ENCODE results near the gene MORN5.

MORN5 gene

DNA sequence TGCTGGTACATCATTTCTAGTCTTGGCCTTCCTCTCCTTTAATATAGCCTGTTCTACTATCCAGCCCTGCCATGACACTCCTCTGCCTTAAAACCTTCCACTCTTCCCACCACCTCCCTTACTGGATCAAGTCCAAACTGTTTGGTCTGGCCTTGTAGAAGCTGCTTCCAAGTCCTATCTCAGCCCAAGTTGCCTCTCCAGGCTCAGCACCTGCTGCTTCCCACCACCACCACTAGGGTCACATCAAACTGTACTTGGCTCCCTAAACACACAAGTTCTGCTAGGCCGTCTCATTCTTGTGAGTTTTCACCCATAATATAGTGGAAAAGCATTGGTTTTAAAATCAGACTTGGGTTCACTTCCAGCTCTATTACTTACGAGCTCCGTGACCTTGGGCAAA is 1.5 kb upstream of the MORN5 start:
- Histone ChIP-seq H3K9ac (ENCODE audit: low read depth, low read length) (no peak overlapping the region), H3K27me3 (ENCODE audit: control insufficient read depth, insufficient read depth, low read length) (no peaks in the 10 kb centered on the region), H3K36me3 (ENCODE audit: control insufficient read depth, insufficient read depth, low read length) (no peaks in the 10 kb centered on the region), H3K4me1 (ENCODE audit: control insufficient read depth, insufficient read depth, low read length) (no peaks in the 10 kb centered on the region), H3K4me3 (ENCODE audit: low read depth, low read length) (no peak overlapping the region), H3K9me3 (ENCODE audit: control insufficient read depth, insufficient read depth, low read length) (no peaks in the 10 kb centered on the region)

DNA sequence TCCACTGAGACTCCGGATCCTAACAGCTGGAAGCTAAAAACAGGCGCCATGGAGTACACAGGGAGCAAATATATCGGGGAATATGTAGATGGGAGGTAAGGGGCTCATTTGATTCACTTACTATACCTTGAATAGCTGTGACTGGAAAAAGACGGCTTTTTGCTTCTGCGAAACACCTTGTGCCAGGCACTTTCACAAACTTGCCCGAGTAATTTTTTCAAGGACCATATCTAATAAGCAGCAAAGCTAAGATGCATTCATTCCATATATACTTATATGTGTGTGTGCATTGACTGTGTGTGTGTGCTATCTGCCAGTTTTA is 178 bp downstream of the MORN5 start:
- Histone ChIP-seq H3K9me3 (ENCODE audit: control insufficient read depth, insufficient read depth, low read length) (no peaks in the 10 kb centered on the region), H3K27me3 (ENCODE audit: control insufficient read depth, insufficient read depth, low read length) (peaks cover 3% of the 10 kb centered on the region), H3K36me3 (ENCODE audit: control insufficient read depth, insufficient read depth, low read length) (no peaks in the 10 kb centered on the region), H3K9ac (ENCODE audit: low read depth, low read length) (no peak overlapping the region), H3K4me3 (ENCODE audit: low read depth, low read length) (peak overlapping the region; percentile 88), H3K4me1 (ENCODE audit: control insufficient read depth, insufficient read depth, low read length) (no peaks in the 10 kb centered on the region)

DNA sequence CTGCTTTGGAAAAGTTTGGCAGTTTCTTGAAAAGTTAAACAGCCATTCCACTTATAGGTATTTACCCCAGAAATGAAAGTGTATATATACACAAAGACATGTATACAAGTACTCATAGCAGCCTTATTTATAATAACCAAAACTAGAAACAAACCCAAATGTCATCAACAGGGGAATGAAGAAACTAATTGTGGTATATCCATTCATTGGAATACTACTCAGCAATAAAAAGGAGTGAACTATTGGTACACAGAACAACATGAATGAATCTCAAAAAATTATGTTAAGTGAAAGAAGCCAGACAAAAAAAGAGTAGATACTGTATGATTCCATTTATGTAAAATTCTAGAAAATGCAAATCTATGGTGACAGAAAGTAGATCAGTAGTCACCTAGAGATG is 2.7 kb downstream of the MORN5 start:
- H3K36me3 ChIP-seq (ENCODE audit: control insufficient read depth, insufficient read depth, low read length) = no peaks in the 10 kb centered on the region
- H3K9ac ChIP-seq (ENCODE audit: low read depth, low read length) = no peak overlapping the region
- no peak overlapping the region for H3K4me3 ChIP-seq (ENCODE audit: low read depth, low read length)
- H3K4me1 ChIP-seq (ENCODE audit: control insufficient read depth, insufficient read depth, low read length) = no peaks in the 10 kb centered on the region
- H3K27me3 ChIP-seq (ENCODE audit: control insufficient read depth, insufficient read depth, low read length) = peaks cover 3% of the 10 kb centered on the region
- H3K9me3 ChIP-seq (ENCODE audit: control insufficient read depth, insufficient read depth, low read length) = no peaks in the 10 kb centered on the region

DNA sequence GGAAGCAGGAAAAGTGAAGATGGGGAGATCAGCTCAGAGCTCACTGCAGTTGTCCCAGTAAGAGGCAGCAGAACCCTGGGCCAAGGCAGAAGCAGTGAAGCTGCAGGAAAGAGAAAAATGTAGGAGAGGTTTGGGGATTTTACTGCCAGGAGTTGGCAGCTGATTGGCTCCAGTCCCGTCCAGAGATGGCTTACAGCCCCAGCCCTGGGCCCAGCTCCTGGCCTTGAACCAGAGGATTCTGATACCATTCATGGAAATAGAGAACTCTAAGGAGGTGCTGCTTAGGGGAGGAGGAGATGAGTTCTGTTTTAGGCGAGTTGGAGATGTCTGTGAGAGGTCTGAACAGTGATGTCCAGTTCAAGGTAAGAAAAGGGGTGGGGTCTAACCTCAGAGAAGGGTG is 4.6 kb downstream of the MORN5 start:
- no peak overlapping the region for H3K9ac ChIP-seq (ENCODE audit: low read depth, low read length)
- H3K4me3 ChIP-seq (ENCODE audit: low read depth, low read length) = no peak overlapping the region
- no peaks in the 10 kb centered on the region for H3K4me1 ChIP-seq (ENCODE audit: control insufficient read depth, insufficient read depth, low read length)
- peaks cover 3% of the 10 kb centered on the region for H3K27me3 ChIP-seq (ENCODE audit: control insufficient read depth, insufficient read depth, low read length)
- no peaks in the 10 kb centered on the region for H3K36me3 ChIP-seq (ENCODE audit: control insufficient read depth, insufficient read depth, low read length)
- H3K9me3 ChIP-seq (ENCODE audit: control insufficient read depth, insufficient read depth, low read length) = no peaks in the 10 kb centered on the region

DNA sequence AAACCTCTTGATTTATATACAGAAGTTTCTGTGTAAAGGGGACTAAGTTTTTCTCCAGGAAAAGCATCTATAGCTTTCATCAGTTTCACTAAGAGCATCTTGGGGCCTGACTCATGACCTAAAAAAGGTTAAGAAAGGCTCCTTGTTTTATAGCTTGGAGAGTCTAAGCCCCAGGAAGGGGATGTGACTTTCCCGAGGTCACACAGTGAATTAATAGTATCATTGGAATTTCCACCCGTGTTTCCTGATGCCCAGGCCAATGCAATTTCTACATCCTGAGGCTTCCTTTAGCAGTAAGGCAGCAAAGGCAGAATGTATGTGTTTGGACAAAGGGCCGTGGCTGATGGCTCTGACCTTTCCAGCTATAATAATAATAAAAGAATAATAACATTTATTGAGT is 8.6 kb downstream of the MORN5 start:
- Histone ChIP-seq H3K9me3 (ENCODE audit: control insufficient read depth, insufficient read depth, low read length) (no peaks in the 10 kb centered on the region), H3K36me3 (ENCODE audit: control insufficient read depth, insufficient read depth, low read length) (no peaks in the 10 kb centered on the region), H3K4me1 (ENCODE audit: control insufficient read depth, insufficient read depth, low read length) (no peaks in the 10 kb centered on the region), H3K9ac (ENCODE audit: low read depth, low read length) (no peak overlapping the region), H3K4me3 (ENCODE audit: low read depth, low read length) (no peak overlapping the region), H3K27me3 (ENCODE audit: control insufficient read depth, insufficient read depth, low read length) (peaks cover 3% of the 10 kb centered on the region)

DNA sequence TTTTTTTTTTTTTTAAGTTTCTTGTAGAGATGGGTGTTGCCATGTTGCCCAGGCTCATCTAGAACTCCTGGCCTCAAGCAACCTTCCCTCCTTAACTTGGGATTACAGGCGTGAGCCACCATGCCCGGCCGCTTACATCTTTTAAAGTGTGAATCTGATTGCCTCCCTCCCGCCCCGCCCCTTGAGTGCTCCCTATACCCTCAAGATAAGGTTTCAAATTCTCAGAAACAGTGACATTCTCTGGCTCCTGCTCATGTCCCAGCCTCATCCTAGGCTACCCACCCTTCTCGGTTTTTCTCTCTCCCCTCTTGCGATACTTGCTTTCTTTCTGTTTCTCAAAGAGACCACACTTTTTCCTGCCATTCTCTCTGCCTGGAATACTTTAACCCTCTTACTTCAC is 12.4 kb downstream of the MORN5 start:
- no peaks in the 10 kb centered on the region for H3K9me3 ChIP-seq (ENCODE audit: control insufficient read depth, insufficient read depth, low read length)
- no peaks in the 10 kb centered on the region for H3K4me1 ChIP-seq (ENCODE audit: control insufficient read depth, insufficient read depth, low read length)
- no peaks in the 10 kb centered on the region for H3K36me3 ChIP-seq (ENCODE audit: control insufficient read depth, insufficient read depth, low read length)
- H3K9ac ChIP-seq (ENCODE audit: low read depth, low read length) = no peak overlapping the region
- H3K4me3 ChIP-seq (ENCODE audit: low read depth, low read length) = no peak overlapping the region
- no peaks in the 10 kb centered on the region for H3K27me3 ChIP-seq (ENCODE audit: control insufficient read depth, insufficient read depth, low read length)

DNA sequence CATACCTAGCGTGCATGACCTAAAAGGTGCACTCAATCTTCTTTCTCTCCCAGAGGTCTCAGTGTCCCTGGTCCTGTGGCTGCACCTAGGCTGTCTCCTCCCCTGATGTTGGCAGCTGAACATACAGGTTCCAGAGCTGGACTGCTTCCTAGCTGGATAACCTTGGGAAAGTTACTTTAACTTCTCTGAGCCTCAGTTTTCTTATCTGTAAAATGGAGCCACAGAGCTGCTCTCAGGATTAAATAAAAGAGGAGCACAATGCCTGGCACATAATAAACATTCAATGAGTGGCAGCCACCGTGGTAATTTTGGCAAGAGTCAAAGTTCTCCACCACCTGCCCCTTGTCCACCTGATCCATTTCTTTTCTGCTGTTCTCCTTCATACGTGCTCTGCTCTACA is 14.0 kb downstream of the MORN5 start:
- no peak overlapping the region for H3K4me3 ChIP-seq (ENCODE audit: low read depth, low read length)
- no peaks in the 10 kb centered on the region for H3K36me3 ChIP-seq (ENCODE audit: control insufficient read depth, insufficient read depth, low read length)
- no peaks in the 10 kb centered on the region for H3K4me1 ChIP-seq (ENCODE audit: control insufficient read depth, insufficient read depth, low read length)
- no peaks in the 10 kb centered on the region for H3K9me3 ChIP-seq (ENCODE audit: control insufficient read depth, insufficient read depth, low read length)
- H3K9ac ChIP-seq (ENCODE audit: low read depth, low read length) = no peak overlapping the region
- no peaks in the 10 kb centered on the region for H3K27me3 ChIP-seq (ENCODE audit: control insufficient read depth, insufficient read depth, low read length)

DNA sequence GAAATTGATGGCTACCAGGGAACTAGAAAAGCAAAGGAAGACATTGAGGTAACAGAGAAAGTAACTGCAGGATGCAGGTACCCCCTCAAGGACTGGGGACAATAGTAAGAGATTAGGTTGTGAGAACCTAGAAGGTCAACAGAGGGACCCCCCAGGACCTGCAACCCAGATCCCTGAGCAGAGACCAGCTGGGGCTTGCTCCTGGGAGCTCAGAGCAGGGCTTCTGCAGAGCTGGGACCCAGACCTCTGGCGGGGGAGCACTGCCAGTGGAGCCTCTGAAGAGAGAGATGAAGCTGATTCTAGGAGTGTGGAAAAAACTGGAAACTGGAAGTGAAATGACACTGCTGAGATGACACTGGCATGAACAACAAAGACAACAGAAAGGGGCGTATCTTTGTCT is 17.2 kb downstream of the MORN5 start:
- no peaks in the 10 kb centered on the region for H3K36me3 ChIP-seq (ENCODE audit: control insufficient read depth, insufficient read depth, low read length)
- no peaks in the 10 kb centered on the region for H3K4me1 ChIP-seq (ENCODE audit: control insufficient read depth, insufficient read depth, low read length)
- H3K4me3 ChIP-seq (ENCODE audit: low read depth, low read length) = no peak overlapping the region

DNA sequence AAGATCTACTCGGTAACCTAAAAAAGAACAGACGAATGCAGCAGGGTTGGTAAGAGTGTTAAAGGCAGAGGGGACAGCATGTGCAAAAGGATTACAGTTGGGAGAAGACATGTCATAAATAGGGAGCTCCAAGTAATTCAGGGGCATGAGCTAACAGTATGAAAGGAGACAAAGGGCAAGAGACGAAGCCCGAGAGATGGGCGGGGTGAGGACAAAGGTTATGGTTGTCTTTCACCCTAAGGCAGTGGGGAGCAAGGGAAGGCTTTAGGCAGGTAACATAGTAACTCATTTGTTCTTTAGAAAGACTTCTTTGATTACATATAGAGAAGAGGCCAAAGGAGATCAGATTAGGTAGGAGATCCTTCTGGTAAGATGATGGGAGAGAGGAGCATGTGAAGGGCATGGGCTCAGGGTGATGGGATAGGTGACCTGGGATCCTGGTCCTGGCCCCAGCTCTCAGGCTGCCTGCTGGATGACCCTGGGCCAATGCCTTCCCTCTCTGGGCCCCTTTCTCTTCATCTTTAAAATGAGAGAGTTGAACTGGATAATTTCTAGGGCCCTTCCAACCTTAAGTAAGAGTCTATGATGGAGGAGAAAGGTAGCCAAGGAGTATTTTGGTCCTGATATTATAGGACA is 19.5 kb downstream of the MORN5 start:
- H3K27me3 ChIP-seq (ENCODE audit: control insufficient read depth, insufficient read depth, low read length) = peaks cover 2% of the 10 kb centered on the region
- H3K9ac ChIP-seq (ENCODE audit: low read depth, low read length) = no peak overlapping the region
- H3K9me3 ChIP-seq (ENCODE audit: control insufficient read depth, insufficient read depth, low read length) = no peaks in the 10 kb centered on the region

More for the DNA sequence above, 17.2 kb downstream of the MORN5 start:
- Histone ChIP-seq H3K9me3 (ENCODE audit: control insufficient read depth, insufficient read depth, low read length) (no peaks in the 10 kb centered on the region), H3K9ac (ENCODE audit: low read depth, low read length) (no peak overlapping the region), H3K27me3 (ENCODE audit: control insufficient read depth, insufficient read depth, low read length) (peaks cover 2% of the 10 kb centered on the region)

DNA sequence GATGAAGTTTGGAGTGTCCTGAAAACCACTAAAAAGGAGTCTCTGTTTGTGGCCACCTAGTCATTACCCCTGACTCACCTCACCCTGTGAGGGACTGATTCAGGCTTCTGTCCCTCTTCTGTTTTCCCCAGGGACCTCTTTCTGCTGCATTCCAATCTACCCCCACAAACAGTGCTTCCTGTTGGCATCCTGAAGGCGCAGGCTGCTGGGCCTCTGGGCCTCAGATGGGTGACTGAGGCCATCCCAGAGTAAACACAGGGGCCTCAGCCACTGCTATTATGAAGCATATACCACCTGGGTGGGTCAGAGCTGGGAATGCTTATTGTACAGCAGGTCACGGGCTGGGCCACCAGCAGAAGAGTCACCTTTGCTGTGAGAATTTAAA is 20.0 kb downstream of the MORN5 start:
- no peaks in the 10 kb centered on the region for H3K36me3 ChIP-seq (ENCODE audit: control insufficient read depth, insufficient read depth, low read length)
- H3K27me3 ChIP-seq (ENCODE audit: control insufficient read depth, insufficient read depth, low read length) = peaks cover 2% of the 10 kb centered on the region
- H3K9me3 ChIP-seq (ENCODE audit: control insufficient read depth, insufficient read depth, low read length) = no peaks in the 10 kb centered on the region
- no peak overlapping the region for H3K4me3 ChIP-seq (ENCODE audit: low read depth, low read length)
- H3K4me1 ChIP-seq (ENCODE audit: control insufficient read depth, insufficient read depth, low read length) = no peaks in the 10 kb centered on the region
- no peak overlapping the region for H3K9ac ChIP-seq (ENCODE audit: low read depth, low read length)

More for the DNA sequence above, 19.5 kb downstream of the MORN5 start:
- H3K4me3 ChIP-seq (ENCODE audit: low read depth, low read length) = no peak overlapping the region
- H3K36me3 ChIP-seq (ENCODE audit: control insufficient read depth, insufficient read depth, low read length) = no peaks in the 10 kb centered on the region
- no peaks in the 10 kb centered on the region for H3K4me1 ChIP-seq (ENCODE audit: control insufficient read depth, insufficient read depth, low read length)

DNA sequence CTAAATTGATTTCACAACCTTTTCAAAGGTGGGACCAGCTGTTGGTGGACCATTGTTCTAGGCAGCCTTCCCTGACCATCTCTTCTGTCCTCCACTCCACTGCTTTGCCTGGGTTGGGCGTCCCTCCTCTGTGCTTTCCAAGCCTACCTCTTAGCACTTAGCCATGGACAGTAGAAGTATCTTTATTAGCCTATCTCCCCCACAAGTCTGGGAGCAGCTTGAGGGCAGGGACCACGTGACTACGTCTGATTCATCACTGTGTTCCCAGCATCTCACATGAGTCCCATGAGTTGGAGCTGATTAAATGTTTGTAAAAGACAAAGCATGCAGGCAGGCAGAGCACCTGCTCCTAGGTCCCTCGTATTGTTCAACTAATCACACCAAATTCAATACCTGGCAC is 20.9 kb downstream of the MORN5 start:
- Histone ChIP-seq H3K9ac (ENCODE audit: low read depth, low read length) (no peak overlapping the region), H3K27me3 (ENCODE audit: control insufficient read depth, insufficient read depth, low read length) (peaks cover 2% of the 10 kb centered on the region), H3K4me1 (ENCODE audit: control insufficient read depth, insufficient read depth, low read length) (no peaks in the 10 kb centered on the region), H3K9me3 (ENCODE audit: control insufficient read depth, insufficient read depth, low read length) (no peaks in the 10 kb centered on the region), H3K4me3 (ENCODE audit: low read depth, low read length) (no peak overlapping the region), H3K36me3 (ENCODE audit: control insufficient read depth, insufficient read depth, low read length) (no peaks in the 10 kb centered on the region)

DNA sequence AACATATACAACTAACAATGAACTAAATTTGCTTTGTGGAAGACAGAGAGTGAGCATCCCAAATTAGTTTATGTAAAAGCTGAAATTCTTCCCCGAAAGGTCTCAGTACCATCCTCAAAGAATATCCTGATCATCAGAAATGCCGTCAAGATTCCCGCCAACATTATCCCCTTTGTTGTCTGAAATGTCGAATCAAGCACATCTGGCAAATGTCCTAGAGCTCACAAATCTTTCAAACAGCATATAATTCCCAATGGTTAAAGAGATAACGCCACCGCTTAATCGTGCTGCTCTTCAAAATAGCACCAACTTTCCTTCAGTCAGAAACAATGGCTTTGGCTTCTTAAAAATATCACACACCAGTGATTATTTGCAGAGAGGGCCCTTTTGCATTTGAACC is 23.8 kb downstream of the MORN5 start:
- Histone ChIP-seq H3K9me3 (ENCODE audit: control insufficient read depth, insufficient read depth, low read length) (no peaks in the 10 kb centered on the region), H3K4me3 (ENCODE audit: low read depth, low read length) (no peak overlapping the region), H3K27me3 (ENCODE audit: control insufficient read depth, insufficient read depth, low read length) (peaks cover 2% of the 10 kb centered on the region), H3K4me1 (ENCODE audit: control insufficient read depth, insufficient read depth, low read length) (no peaks in the 10 kb centered on the region), H3K36me3 (ENCODE audit: control insufficient read depth, insufficient read depth, low read length) (no peaks in the 10 kb centered on the region), H3K9ac (ENCODE audit: low read depth, low read length) (no peak overlapping the region)

DNA sequence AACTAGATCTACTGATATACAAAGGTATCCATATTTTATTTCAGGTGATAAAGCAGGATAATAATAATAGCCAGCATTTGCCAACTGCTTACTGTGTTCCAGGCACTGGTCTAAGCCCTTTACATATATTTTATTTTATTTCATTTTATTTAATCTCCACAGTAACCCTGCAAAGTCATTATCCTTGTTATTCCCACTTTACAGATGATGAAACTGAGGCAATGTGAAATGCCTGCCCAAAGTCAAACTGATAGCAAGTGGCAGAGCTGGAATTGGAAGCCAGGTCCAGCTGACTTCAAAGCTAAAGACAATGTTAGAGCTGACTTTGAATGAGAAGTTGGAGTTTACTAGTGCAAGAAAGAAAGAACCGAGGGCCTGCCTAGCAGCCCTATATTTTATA is 24.8 kb downstream of the MORN5 start:
- Histone ChIP-seq H3K27me3 (ENCODE audit: control insufficient read depth, insufficient read depth, low read length) (no peaks in the 10 kb centered on the region), H3K9ac (ENCODE audit: low read depth, low read length) (no peak overlapping the region), H3K36me3 (ENCODE audit: control insufficient read depth, insufficient read depth, low read length) (no peaks in the 10 kb centered on the region), H3K4me1 (ENCODE audit: control insufficient read depth, insufficient read depth, low read length) (no peaks in the 10 kb centered on the region), H3K4me3 (ENCODE audit: low read depth, low read length) (no peak overlapping the region), H3K9me3 (ENCODE audit: control insufficient read depth, insufficient read depth, low read length) (no peaks in the 10 kb centered on the region)
